KMS-11 (cell line): ENCODE data around the gene PLPP3.

ENCODE experiments used
- H2AFZ ChIP-seq: fragments of 200-600 bp; sonication (generic); 2 replicates; pipeline ENCODE4 v1.6.1; 2016; ENCODE audit warnings: antibody characterized with exemption, mixed run types, low read depth
- H3K27ac ChIP-seq: fragments of 200-600 bp; sonication (generic); 2 replicates; pipeline ENCODE4 v1.6.1; 2016; ENCODE audit warnings: mild to moderate bottlenecking, mixed run types
- H3K27me3 ChIP-seq: fragments of 200-600 bp; sonication (generic); 2 replicates; pipeline ENCODE4 v1.6.1; 2017; ENCODE audit warnings: mild to moderate bottlenecking, low read depth, mixed run types, moderate library complexity; ENCODE audit not compliant: insufficient read depth
- H3K36me3 ChIP-seq: fragments of 200-600 bp; sonication (generic); 2 replicates; pipeline ENCODE4 v1.6.1; 2017; ENCODE audit warnings: mild to moderate bottlenecking, mixed run types; ENCODE audit not compliant: insufficient read depth
- H3K4me1 ChIP-seq: fragments of 200-600 bp; sonication (generic); 2 replicates; pipeline ENCODE4 v1.6.1; 2016; ENCODE audit warnings: mild to moderate bottlenecking, low read depth, mixed run types; ENCODE audit not compliant: poor library complexity, severe bottlenecking
- H3K4me2 ChIP-seq: fragments of 200-600 bp; sonication (generic); 2 replicates; pipeline ENCODE4 v1.7.0; 2016; ENCODE audit warnings: mild to moderate bottlenecking, mixed run types
- H3K4me3 ChIP-seq: fragments of 200-600 bp; sonication (generic); IDR thresholded peaks from 2 replicates; pipeline ENCODE4 v1.6.1; 2017; ENCODE audit warnings: low read depth, low read length, mixed read lengths; ENCODE audit not compliant: insufficient read depth
- H3K79me2 ChIP-seq: fragments of 200-600 bp; sonication (generic); 2 replicates; pipeline ENCODE4 v1.6.1; 2016; ENCODE audit warnings: low read depth, mixed run types; ENCODE audit not compliant: insufficient read depth
- H3K9ac ChIP-seq: fragments of 200-600 bp; sonication (generic); 2 replicates; pipeline ENCODE4 v1.6.1; 2016; ENCODE audit warnings: mild to moderate bottlenecking, mixed run types
- H4K20me1 ChIP-seq: fragments of 200-600 bp; sonication (generic); 2 replicates; pipeline ENCODE4 v1.6.1; 2016; ENCODE audit warnings: mild to moderate bottlenecking, mixed run types; ENCODE audit not compliant: insufficient read depth
- CTCF ChIP-seq: fragments of 200-600 bp; sonication (generic); conservative IDR thresholded peaks from 2 replicates; pipeline ENCODE4 v1.6.1; 2017; ENCODE audit warnings: low read depth, mild to moderate bottlenecking, antibody characterized with exemption, low read length, moderate library complexity, mixed read lengths

Gene PLPP3

DNA sequence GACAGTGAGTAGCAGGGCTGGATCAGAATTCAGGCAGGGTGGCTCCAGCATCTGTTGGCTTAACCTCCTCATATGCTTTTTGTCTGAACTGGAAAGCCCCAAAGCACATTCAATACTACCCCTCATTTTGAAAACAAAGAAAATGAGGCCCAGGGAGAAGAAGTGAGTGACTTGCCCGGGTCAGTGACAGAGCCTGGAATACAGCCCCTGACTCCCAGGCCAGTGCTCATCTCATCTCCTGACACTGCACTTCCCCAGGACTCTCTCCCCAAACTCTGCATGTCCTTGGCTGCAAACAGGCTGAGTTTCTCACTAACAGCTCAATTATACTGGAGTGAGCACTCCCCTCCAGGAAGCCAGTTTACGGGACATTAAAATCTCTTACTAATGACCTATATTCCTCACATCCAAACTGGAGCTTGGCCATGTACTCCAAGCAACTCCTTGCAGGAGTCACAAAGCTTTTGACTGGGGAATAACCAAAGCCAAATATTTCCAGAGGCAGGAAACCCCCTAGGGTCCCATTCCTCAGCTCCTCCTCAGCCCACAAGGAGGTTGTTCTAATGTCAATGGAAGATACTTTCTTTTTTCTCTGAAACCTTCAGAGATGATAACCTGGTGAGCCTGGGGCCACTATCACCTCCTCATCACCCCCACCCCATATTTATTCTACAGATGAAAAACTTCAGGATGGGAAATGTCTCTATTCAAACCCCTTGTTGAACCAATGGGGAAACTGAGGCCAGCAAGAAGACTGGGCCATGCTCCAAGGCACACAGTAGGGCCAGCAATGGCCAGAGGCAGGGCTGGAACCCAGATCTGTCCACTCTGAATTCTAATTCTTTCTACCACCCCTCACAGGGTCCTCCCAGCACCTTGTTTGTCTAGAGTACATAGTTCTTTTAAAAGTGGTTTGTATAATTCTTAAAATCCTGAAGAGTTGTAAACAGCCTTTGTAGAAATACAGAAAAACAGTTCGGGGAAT is 127.0 kb downstream of the PLPP3 start:
- no peaks in the 10 kb centered on the region for H3K4me1 ChIP-seq

DNA sequence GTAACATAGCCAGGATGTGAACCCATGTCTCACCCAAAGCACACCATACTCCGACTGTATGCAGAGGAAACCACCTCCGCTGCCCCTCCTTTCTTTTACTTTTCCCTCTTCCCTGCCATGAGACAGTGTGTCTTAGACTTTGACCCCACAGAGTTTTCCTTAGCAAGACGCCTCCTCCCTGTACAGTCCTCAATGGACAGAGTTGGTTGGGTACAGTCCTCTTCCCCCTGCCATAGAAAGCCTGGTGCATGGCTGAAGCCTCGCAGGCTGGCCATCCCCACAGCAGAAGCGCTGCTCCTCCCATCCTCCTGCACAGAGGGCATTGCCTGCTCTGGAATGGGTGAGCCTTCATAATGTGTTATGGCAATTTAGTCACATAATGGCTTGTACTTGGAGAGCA is 127.9 kb downstream of the PLPP3 start:
- no peak overlapping the region for H3K9ac ChIP-seq
- H3K4me2 ChIP-seq, result no peak overlapping the region
- H2AFZ ChIP-seq, result no peak overlapping the region
- H3K79me2 ChIP-seq, result no peaks in the 10 kb centered on the region
- no peaks in the 10 kb centered on the region for H4K20me1 ChIP-seq
- no peaks in the 10 kb centered on the region for H3K27me3 ChIP-seq
- no peaks in the 10 kb centered on the region for H3K36me3 ChIP-seq
- TF ChIP-seq CTCF, result no peak
- no peak overlapping the region for H3K4me3 ChIP-seq
- no peaks in the 10 kb centered on the region for H3K4me1 ChIP-seq
- H3K27ac ChIP-seq, result no peak overlapping the region

More for the DNA sequence above, 127.0 kb downstream of the PLPP3 start:
- TF ChIP-seq CTCF, result no peak
- Histone ChIP-seq H2AFZ (no peak overlapping the region), H4K20me1 (no peaks in the 10 kb centered on the region), H3K4me3 (no peak overlapping the region), H3K4me2 (no peak overlapping the region), H3K27ac (no peak overlapping the region), H3K36me3 (no peaks in the 10 kb centered on the region), H3K79me2 (no peaks in the 10 kb centered on the region), H3K27me3 (no peaks in the 10 kb centered on the region), H3K9ac (no peak overlapping the region)

GRCh38 chr1:56450004-56450666 is 129.2 kb downstream of the PLPP3 start:
- Histone ChIP-seq H3K4me3 (no peak overlapping the region), H3K4me2 (no peak overlapping the region)
- TF ChIP-seq CTCF, result no peak

DNA sequence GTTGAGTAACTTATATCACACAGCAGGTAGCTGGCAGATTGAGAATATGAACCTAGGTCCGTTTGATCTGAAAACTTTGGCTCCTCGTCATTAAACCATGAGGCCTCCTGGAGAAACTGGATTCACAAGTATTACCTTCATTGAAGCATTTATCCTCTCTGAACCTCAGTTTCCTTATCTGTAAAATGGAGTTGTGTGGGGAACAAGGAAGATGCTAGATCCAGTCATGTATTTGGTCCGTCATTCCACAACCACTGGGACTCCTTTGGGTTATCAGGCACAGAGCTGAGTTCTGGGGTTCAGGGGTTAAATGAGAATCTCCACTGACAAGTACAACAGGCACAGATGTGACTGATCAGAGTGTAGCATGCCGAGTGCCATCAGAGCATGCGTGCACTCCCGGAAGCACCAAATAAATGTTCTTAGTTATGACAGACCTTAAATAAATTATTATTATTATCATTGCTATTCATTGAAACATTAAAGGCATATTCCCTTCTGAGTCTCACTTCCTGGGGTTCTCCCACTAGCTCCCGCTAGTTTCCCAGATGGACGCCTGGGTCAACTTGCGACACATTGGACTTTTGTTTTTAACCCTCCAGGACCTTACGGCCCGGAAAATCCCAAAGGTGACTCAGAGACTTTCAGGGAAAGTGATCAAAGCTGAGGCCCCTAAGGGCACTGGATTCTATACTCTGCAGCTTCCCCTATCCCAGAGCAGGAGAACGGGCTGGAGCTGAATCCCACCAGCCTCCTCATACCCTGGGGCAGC is 130.6 kb downstream of the PLPP3 start:
- TF ChIP-seq CTCF, result no peak
- Histone ChIP-seq H3K79me2 (no peaks in the 10 kb centered on the region), H3K4me2 (no peak overlapping the region), H3K9ac (no peak overlapping the region), H3K27me3 (no peaks in the 10 kb centered on the region), H3K36me3 (no peaks in the 10 kb centered on the region), H4K20me1 (no peaks in the 10 kb centered on the region), H3K4me1 (no peaks in the 10 kb centered on the region), H2AFZ (no peak overlapping the region), H3K4me3 (no peak overlapping the region), H3K27ac (no peak overlapping the region)

More at GRCh38 chr1:56450004-56450666, 129.2 kb downstream of the PLPP3 start:
- Histone ChIP-seq H3K36me3 (no peaks in the 10 kb centered on the region), H2AFZ (no peak overlapping the region), H3K4me1 (no peaks in the 10 kb centered on the region), H3K27me3 (no peaks in the 10 kb centered on the region), H3K9ac (no peak overlapping the region), H3K79me2 (no peaks in the 10 kb centered on the region), H3K27ac (no peak overlapping the region), H4K20me1 (no peaks in the 10 kb centered on the region)
